Transverse colon (tissue), 4 donors: ENCODE measurements around the gene GALR1. TPM values are rescaled to one million over a fixed set of nuclear protein-coding genes. Genes with fewer than 3 reads are reported as not detected.

Source experiments
- DNase-seq: peaks from one replicate; pipeline ENCODE4 v3.0.0-alpha.2; 2019
- H3K27ac ChIP-seq, 4 donors: fragments of 200-600 bp; sonication (generic); 2 replicates each; pipeline ENCODE4 v1.5.1; 2016 to 2018; ENCODE audit warnings: inconsistent platforms in 4 of 4
- H3K27me3 ChIP-seq: fragments of 200-600 bp; sonication (generic); 2 replicates; pipeline ENCODE4 v1.5.1; 2017; ENCODE audit warnings: inconsistent platforms
- H3K36me3 ChIP-seq, 4 donors: fragments of 200-600 bp; sonication (generic); 2 replicates each; pipeline ENCODE4 v1.5.1; 2017 to 2019; ENCODE audit warnings: inconsistent platforms in 4 of 4
- H3K4me1 ChIP-seq, 4 donors: fragments of 200-600 bp; sonication (generic); 2 replicates each; pipeline ENCODE4 v1.5.1; 2017 to 2020; ENCODE audit warnings: inconsistent platforms in 4 of 4
- H3K4me3 ChIP-seq, 4 donors: fragments of 200-600 bp; sonication (generic); 1 replicate in 1 of 4; 2 replicates in 3 of 4; pipeline versions ENCODE4 v1.5.1 to v1.6.1; 2017 to 2019; ENCODE audit warnings: inconsistent platforms in 4 of 4
- H3K9me3 ChIP-seq, 2 donors: fragments of 200-600 bp; sonication (generic); 2 replicates each; pipeline ENCODE4 v1.5.1; 2017 to 2019; ENCODE audit warnings: inconsistent platforms in 2 of 2
- EP300 ChIP-seq: sonication (generic); formaldehyde crosslinking; IDR thresholded peaks from one replicate; pipeline ENCODE4 v1.6.1; 2017; ENCODE audit warnings: antibody characterized with exemption, low read depth
- POLR2A ChIP-seq: fragments of 450-650 bp; IDR thresholded peaks from one replicate; pipeline ENCODE4 v1.6.1; 2016; ENCODE audit warnings: antibody characterized with exemption, mild to moderate bottlenecking, moderate library complexity
- POLR2AphosphoS5 ChIP-seq, 3 donors: sonication (generic); formaldehyde crosslinking; IDR thresholded peaks; one replicate each; pipeline ENCODE4 v1.6.1; 2016; ENCODE audit warnings: antibody characterized with exemption in 3 of 3
- WGBS, 2 donors: methylation state at CpG; one replicate each; pipeline ENCODE4 v1.1.5; 2018; ENCODE audit warnings: low coverage in 1 of 2; 5-methylcytosine and 5-hydroxymethylcytosine counted together
- in situ Hi-C, 4 donors: fragments of 200-750 bp; cut with MboI; loops; one replicate each; pipeline versions ENCODE4 v1.15.0 to v1.15.1; 2017; ENCODE audit warnings: low sequenced_read_pairs in 3 of 4, low pct_ligation_motif_present in 1 of 4, low pct_unique_long_range_greater_than_20kb in 1 of 4
- intact Hi-C: fragments of 100-400 bp; cut with DNase I; formaldehyde crosslinking; loops from one replicate; pipeline ENCODE4 v1.15.1; 2023; ENCODE audit warnings: low total_unique reads
- total RNA-seq, 4 donors: library from RNA; depleted of rRNA; stranded (reverse); fragments of >200 nt; gene quantifications; one replicate each; pipeline ENCODE4 v1.1.0, GENCODE V29; 2016
- TF ChIP-seq, protein P1 (sequence below), 5 experiments: fragments of 200-600 bp in 3 of 5; fragments of 450-650 bp in 2 of 5; sonication (generic) in 3 of 5; IDR thresholded peaks; 1 replicate in 2 of 5; 2 replicates in 3 of 5; pipeline ENCODE4 v1.5.1; 2016 to 2017; ENCODE audit warnings: antibody characterized with exemption in 5 of 5, inconsistent platforms in 3 of 5, mild to moderate bottlenecking in 2 of 5, moderate library complexity in 1 of 5

Gene GALR1
- total RNA-seq, 4 donors from 2014 or later: under 0.01 to 1.9 (median 0.07) TPM

DNA sequence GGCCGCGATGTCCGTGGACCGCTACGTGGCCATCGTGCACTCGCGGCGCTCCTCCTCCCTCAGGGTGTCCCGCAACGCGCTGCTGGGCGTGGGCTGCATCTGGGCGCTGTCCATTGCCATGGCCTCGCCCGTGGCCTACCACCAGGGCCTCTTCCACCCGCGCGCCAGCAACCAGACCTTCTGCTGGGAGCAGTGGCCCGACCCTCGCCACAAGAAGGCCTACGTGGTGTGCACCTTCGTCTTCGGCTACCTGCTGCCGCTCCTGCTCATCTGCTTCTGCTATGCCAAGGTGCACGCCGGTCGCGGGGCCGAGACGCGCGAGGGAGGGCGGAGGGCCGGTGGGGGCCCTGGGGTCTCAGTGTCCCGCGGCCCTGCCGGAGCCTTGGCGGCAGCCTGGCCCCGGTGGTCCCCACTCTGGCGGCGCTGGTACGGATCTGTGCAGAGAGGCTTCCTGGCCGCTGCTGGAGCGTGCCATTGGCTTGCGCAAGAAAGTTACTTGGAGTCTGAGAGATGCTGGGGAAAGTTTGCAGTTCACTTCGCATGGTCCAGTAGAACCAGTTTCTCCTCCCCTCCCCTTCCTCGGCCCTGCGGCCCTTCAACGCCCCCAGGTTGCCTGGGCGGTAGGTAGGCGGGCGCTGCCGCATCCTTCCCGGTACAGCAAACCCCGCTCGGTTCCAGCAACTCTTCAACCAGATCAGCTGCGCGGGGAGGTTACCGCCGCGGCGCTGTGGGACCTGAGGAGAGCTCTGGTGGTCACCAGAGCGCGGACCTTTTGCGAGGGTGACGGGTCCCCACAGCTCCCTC is 1.5 kb downstream of the GALR1 start:
- 15% methylated on average over 53 of the region's 67 CpGs; no CpG with 5 or more reads in 1 of the 2 donors for WGBS, 2 donors
- no peaks in the 10 kb centered on the region for H3K36me3 ChIP-seq
- intact Hi-C loops: no loop called here
- H3K27me3 ChIP-seq: peaks cover 63% of the 10 kb centered on the region
- no peak for TF ChIP-seq POLR2AphosphoS5 (IDR thresholded peaks at IDR 0.05)
- TF ChIP-seq EP300: no peak
- TF ChIP-seq, protein P1, sequence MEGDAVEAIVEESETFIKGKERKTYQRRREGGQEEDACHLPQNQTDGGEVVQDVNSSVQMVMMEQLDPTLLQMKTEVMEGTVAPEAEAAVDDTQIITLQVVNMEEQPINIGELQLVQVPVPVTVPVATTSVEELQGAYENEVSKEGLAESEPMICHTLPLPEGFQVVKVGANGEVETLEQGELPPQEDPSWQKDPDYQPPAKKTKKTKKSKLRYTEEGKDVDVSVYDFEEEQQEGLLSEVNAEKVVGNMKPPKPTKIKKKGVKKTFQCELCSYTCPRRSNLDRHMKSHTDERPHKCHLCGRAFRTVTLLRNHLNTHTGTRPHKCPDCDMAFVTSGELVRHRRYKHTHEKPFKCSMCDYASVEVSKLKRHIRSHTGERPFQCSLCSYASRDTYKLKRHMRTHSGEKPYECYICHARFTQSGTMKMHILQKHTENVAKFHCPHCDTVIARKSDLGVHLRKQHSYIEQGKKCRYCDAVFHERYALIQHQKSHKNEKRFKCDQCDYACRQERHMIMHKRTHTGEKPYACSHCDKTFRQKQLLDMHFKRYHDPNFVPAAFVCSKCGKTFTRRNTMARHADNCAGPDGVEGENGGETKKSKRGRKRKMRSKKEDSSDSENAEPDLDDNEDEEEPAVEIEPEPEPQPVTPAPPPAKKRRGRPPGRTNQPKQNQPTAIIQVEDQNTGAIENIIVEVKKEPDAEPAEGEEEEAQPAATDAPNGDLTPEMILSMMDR (IDR thresholded peaks at IDR 0.05): no peak
- TF ChIP-seq POLR2A: no peak
- no peak overlapping the region for H3K4me3 ChIP-seq
- in situ Hi-C loops: no loop called here
- H3K9me3 ChIP-seq: no peaks in the 10 kb centered on the region
- no peak for DNase-seq
- peaks cover 0 to 16% (median 13%) of the 10 kb centered on the region in 4 donors for H3K4me1 ChIP-seq
- no peak overlapping the region for H3K27ac ChIP-seq

DNA sequence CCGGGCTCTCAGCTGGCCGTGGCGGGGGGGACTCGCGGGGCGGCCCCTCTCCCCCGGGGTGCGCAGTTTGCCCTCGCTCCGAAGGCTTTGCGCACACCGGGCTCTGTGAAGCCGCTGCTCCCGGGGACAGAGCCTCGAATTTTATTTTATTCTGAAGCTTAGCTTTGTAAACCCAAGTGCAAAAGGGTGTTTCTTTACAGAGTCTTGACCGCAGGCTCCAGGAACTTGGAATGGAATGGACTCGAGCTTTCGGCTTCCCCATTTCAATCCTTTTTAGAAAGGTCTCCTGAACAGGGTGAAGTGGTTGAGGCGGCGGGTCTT is 2.0 kb downstream of the GALR1 start:
- no peaks in the 10 kb centered on the region for H3K9me3 ChIP-seq
- WGBS, 2 donors: 20 to 36% methylated on average over 4 to 19 of the region's 20 CpGs
- in situ Hi-C loops: no loop called here
- H3K27me3 ChIP-seq: peaks cover 57% of the 10 kb centered on the region
- no peak for DNase-seq
- H3K36me3 ChIP-seq: no peaks in the 10 kb centered on the region
- H3K4me1 ChIP-seq: peaks cover 0 to 16% (median 13%) of the 10 kb centered on the region in 4 donors
- intact Hi-C loops: no loop called here
- TF ChIP-seq POLR2AphosphoS5 (IDR thresholded peaks at IDR 0.05) (no peak), POLR2A (no peak), EP300 (no peak)
- TF ChIP-seq, protein P1 (IDR thresholded peaks at IDR 0.05): no peak
- H3K27ac ChIP-seq: no peak overlapping the region
- no peak overlapping the region for H3K4me3 ChIP-seq

DNA sequence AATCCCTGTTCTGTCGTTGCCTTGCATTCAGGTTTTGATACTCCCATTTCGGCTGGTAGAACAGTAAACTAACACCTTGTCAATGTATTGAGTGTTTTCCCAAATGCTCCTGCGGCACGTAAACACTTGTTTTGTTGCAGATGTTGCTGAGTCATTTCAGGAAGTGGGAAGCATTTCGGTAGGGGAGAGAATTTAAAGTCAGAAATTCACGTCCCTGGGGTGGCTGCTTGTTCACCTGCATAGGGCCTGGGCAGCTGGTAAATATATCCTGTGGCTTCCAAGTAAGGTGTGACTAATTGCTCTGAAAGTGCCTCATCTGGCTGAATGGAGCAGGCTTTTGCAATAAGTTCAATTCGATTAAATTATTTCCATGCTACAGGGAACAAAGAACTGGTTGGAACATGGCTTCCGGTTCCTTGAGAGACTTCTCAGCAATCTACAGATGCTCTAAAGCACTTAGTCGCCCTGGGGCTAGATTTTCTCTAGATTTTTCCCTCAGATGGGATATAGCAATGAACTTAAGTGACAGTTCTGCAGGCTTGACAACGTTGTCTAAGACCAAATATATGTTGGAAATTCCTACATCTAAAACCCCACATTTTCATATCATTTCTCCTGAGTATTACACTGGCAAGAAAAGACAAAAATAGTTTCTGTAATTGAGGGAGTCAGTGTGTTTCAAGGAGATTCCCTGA is 5.2 kb downstream of the GALR1 start:
- no peak for TF ChIP-seq POLR2A
- no peak overlapping the region for H3K27ac ChIP-seq
- H3K4me3 ChIP-seq: no peak overlapping the region
- no peak for DNase-seq
- H3K9me3 ChIP-seq: no peaks in the 10 kb centered on the region
- 58 to 66% methylated on average over 7 to 10 of the region's 10 CpGs for WGBS, 2 donors
- H3K36me3 ChIP-seq: no peaks in the 10 kb centered on the region
- H3K27me3 ChIP-seq: peaks cover 33% of the 10 kb centered on the region
- intact Hi-C loops: no loop called here
- in situ Hi-C loops: no loop called here
- H3K4me1 ChIP-seq: peaks cover 0 to 7% (median 4%) of the 10 kb centered on the region in 4 donors

DNA sequence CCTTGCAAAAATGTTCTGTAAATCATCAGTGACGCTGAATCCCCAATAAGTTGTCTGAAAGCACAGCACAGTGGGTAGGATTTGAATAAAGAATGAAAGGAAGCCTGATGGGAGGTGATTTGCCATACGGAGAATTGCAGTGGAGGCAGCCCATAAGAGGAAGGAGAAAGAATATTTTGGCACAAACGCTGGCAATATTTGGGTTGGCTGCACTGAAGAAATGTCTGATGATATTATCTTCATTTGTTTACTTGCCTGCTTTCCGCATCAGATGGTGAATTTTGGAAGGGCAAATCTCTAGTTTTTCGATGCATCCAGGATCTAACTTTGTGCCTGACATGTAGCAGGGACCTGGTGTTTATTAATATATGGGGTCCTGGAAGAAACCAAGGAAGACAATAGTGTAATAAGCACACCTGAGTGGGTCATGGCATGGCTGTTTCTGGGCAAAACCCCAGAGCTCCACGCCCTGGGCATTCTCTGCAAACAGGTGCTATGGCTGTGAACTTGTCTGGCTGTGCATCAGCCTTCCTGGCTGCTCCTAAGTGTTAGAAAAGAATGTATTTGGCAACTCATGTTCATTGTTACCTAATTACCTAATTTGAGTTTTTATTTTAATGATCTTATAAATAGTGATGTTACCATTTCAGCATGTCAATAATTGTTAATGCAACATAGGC is 5.9 kb downstream of the GALR1 start:
- no peak for DNase-seq
- intact Hi-C loops (no loop called here), in situ Hi-C loops (no loop called here)
- Histone ChIP-seq H3K4me3 (no peak overlapping the region), H3K36me3 (no peaks in the 10 kb centered on the region), H3K9me3 (no peaks in the 10 kb centered on the region), H3K27me3 (peaks cover 26% of the 10 kb centered on the region), H3K4me1 (no peaks in the 10 kb centered on the region), H3K27ac (no peak overlapping the region)
- TF ChIP-seq POLR2AphosphoS5 (IDR thresholded peaks at IDR 0.05) (no peak), POLR2A (no peak), EP300 (no peak)
- TF ChIP-seq, protein P1 (IDR thresholded peaks at IDR 0.05): no peak
- 36 to 67% methylated on average over 4 to 6 of the region's 6 CpGs for WGBS, 2 donors
